ENCODE results near the gene ABHD5. TPM values are rescaled to one million over a fixed set of nuclear protein-coding genes. Genes with fewer than 3 reads are reported as not detected.

The ABHD5 gene
- total and polyA plus RNA-seq, 2 of the 13 experiments (the other 11 are each of a cell fraction or from before 2014, with no cell fraction given): 4.5 to 13.3 TPM

DNA sequence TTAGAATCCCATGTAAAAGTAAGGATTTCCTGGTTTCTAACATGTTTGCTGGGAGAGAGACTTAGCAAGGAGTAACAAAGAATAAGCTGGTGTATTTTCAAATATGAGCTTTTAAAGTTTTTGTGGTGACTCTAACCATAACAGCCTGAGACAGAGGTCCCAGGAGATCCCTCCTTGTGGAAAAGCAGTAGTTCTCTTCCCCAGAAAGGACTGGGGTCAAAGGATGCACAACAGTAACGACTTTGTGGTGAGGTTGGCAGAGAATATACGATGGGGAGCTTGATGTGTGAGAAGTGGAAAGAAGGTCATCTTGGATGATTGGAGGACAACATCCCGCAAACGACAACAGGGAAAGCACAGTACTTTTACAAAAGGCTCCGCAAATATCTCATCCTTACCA is 38.2 kb downstream of the ABHD5 start:
- DNase-seq (ENCODE audit: low spot score) (no peak), ATAC-seq (no peak), FAIRE-seq (no peak)
- CTCF ChIA-PET (ENCODE audit: low intra/inter-chr PET ratio, low total read pairs): no interaction called here
- Histone ChIP-seq H4K20me1 (ENCODE audit: insufficient read depth, low read length) (no peaks in the 10 kb centered on the region), H3K4me1 (ENCODE audit: insufficient read depth, low read length) (peaks cover 20% of the 10 kb centered on the region; the same call in 1 of the 2 replicates), H3K4me2 (ENCODE audit: low read depth, low read length) (no peak overlapping the region), H2AFZ (ENCODE audit: low read length) (no peak overlapping the region), H3K27ac (ENCODE audit: extremely low read length, insufficient read depth, low read length) (no peak overlapping the region), H3K4me3 (replicated peaks in 1 of 3; ENCODE audit: insufficient read depth in 1 of 3, low read depth in 2 of 3, low read length in 3 of 3) (no peak overlapping the region), H3K9ac (ENCODE audit: insufficient read depth, low read depth, low read length) (no peak overlapping the region), H3K79me2 (ENCODE audit: insufficient read depth, low read length) (no peaks in the 10 kb centered on the region), H3K9me3 (ENCODE audit: low read length) (no peaks in the 10 kb centered on the region), H3K27me3 (ENCODE audit: control insufficient read depth in 1 of 2, insufficient read depth in 2 of 2, low read length in 2 of 2) (no peaks in the 10 kb centered on the region), H3K36me3 (replicated peaks in 1 of 2; ENCODE audit: control insufficient read depth in 1 of 2, insufficient read depth in 2 of 2, low read length in 2 of 2) (no peaks in the 10 kb centered on the region)
- POLR2A ChIA-PET: no interaction called here
- BruUV-seq (replicated peaks): no TSS peak
- in situ Hi-C loops (cut with HindIII; ENCODE audit: extremely low pct_ligation_motif_present, low pct_unique_long_range_greater_than_20kb) (no loop called here), intact Hi-C loops (cut with micrococcal nuclease; ENCODE audit: unreplicated experiment) (no loop called here)
- WGBS (ENCODE audit: low lambda C conversion rate): 93% methylated on average over 5 of the region's 5 CpGs
- TF ChIP-seq RARA (CRISPR knock-in tag; IDR thresholded peaks at IDR 0.05): no peak
- no peak for TF ChIP-seq ZNF572 (CRISPR knock-in tag; IDR thresholded peaks at IDR 0.05)
- TF ChIP-seq ZFYVE20 (CRISPR knock-in tag; IDR thresholded peaks at IDR 0.05; ENCODE audit: borderline replicate concordance, low read depth): no peak
- TF ChIP-seq TIGD3 (CRISPR knock-in tag; IDR thresholded peaks at IDR 0.05; ENCODE audit: borderline replicate concordance): no peak
- no peak for TF ChIP-seq NR3C1 (CRISPR knock-in tag; IDR thresholded peaks at IDR 0.05)
- no peak for TF ChIP-seq HINFP (CRISPR knock-in tag; IDR thresholded peaks at IDR 0.05; ENCODE audit: low read depth)
- no peak for TF ChIP-seq ETV5 (CRISPR knock-in tag; IDR thresholded peaks at IDR 0.05; ENCODE audit: borderline replicate concordance)
- TF ChIP-seq ZSCAN30 (CRISPR knock-in tag; IDR thresholded peaks at IDR 0.05): no peak
- TF ChIP-seq ARID3A (IDR thresholded peaks at IDR 0.05; ENCODE audit: low read depth, low read length): no peak
- TF ChIP-seq, protein P1, sequence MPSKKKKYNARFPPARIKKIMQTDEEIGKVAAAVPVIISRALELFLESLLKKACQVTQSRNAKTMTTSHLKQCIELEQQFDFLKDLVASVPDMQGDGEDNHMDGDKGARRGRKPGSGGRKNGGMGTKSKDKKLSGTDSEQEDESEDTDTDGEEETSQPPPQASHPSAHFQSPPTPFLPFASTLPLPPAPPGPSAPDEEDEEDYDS (CRISPR knock-in tag; IDR thresholded peaks at IDR 0.05): no peak
- no peak for TF ChIP-seq ZNF615 (CRISPR knock-in tag; IDR thresholded peaks at IDR 0.05; ENCODE audit: borderline replicate concordance)
- TF ChIP-seq, protein P2, sequence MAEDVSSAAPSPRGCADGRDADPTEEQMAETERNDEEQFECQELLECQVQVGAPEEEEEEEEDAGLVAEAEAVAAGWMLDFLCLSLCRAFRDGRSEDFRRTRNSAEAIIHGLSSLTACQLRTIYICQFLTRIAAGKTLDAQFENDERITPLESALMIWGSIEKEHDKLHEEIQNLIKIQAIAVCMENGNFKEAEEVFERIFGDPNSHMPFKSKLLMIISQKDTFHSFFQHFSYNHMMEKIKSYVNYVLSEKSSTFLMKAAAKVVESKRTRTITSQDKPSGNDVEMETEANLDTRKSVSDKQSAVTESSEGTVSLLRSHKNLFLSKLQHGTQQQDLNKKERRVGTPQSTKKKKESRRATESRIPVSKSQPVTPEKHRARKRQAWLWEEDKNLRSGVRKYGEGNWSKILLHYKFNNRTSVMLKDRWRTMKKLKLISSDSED (CRISPR knock-in tag; IDR thresholded peaks at IDR 0.05): no peak
- TF ChIP-seq, protein P3, sequence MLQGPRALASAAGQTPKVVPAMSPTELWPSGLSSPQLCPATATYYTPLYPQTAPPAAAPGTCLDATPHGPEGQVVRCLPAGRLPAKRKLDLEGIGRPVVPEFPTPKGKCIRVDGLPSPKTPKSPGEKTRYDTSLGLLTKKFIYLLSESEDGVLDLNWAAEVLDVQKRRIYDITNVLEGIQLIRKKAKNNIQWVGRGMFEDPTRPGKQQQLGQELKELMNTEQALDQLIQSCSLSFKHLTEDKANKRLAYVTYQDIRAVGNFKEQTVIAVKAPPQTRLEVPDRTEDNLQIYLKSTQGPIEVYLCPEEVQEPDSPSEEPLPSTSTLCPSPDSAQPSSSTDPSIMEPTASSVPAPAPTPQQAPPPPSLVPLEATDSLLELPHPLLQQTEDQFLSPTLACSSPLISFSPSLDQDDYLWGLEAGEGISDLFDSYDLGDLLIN (CRISPR knock-in tag; IDR thresholded peaks at IDR 0.05; ENCODE audit: borderline replicate concordance): no peak
- TF ChIP-seq ZNF292 (CRISPR knock-in tag; IDR thresholded peaks at IDR 0.05; ENCODE audit: borderline replicate concordance, low read depth): no peak

All from HepG2 (cell line).